Measurements from ENCODE around the gene PARP4.

- TF ChIP-seq POLR2A (IDR thresholded peaks at IDR 0.05) (no peak), POLR2AphosphoS5 (IDR thresholded peaks at IDR 0.05) (no peak)
- TF ChIP-seq, protein P1, sequence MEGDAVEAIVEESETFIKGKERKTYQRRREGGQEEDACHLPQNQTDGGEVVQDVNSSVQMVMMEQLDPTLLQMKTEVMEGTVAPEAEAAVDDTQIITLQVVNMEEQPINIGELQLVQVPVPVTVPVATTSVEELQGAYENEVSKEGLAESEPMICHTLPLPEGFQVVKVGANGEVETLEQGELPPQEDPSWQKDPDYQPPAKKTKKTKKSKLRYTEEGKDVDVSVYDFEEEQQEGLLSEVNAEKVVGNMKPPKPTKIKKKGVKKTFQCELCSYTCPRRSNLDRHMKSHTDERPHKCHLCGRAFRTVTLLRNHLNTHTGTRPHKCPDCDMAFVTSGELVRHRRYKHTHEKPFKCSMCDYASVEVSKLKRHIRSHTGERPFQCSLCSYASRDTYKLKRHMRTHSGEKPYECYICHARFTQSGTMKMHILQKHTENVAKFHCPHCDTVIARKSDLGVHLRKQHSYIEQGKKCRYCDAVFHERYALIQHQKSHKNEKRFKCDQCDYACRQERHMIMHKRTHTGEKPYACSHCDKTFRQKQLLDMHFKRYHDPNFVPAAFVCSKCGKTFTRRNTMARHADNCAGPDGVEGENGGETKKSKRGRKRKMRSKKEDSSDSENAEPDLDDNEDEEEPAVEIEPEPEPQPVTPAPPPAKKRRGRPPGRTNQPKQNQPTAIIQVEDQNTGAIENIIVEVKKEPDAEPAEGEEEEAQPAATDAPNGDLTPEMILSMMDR (IDR thresholded peaks at IDR 0.05), result no peak
These were observed 119.6 kb downstream of the PARP4 start for GRCh38 chr13:24392972-24393371.
